Neuronal stem cell (in vitro differentiated cells): ENCODE results near the gene SIK2.

Source experiments
- DNase-seq: peaks from one replicate; pipeline ENCODE4 v3.0.0-alpha.2; 2013; ENCODE audit warnings: low spot score
- H2AFZ ChIP-seq: one replicate; pipeline ENCODE4 v1.6.1; 2013; ENCODE audit warnings: mild to moderate bottlenecking, low read length, inconsistent platforms
- H2AK5ac ChIP-seq: 2 replicates; pipeline ENCODE4 v1.6.1; 2013; ENCODE audit warnings: low read depth, mild to moderate bottlenecking, inconsistent platforms, low read length, moderate library complexity, mixed read lengths
- H2BK120ac ChIP-seq: 2 replicates; pipeline ENCODE4 v1.6.1; 2013; ENCODE audit warnings: low read depth, mild to moderate bottlenecking, inconsistent platforms, low read length, moderate library complexity, mixed read lengths
- H2BK12ac ChIP-seq: one replicate; pipeline ENCODE4 v1.6.1; 2013; ENCODE audit warnings: low read length, inconsistent platforms
- H2BK15ac ChIP-seq: 2 replicates; pipeline ENCODE4 v1.6.1; 2013; ENCODE audit warnings: mild to moderate bottlenecking, low read length, inconsistent platforms, mixed read lengths
- H2BK5ac ChIP-seq: one replicate; pipeline ENCODE4 v1.6.1; 2013; ENCODE audit warnings: inconsistent platforms, mild to moderate bottlenecking, low read length, moderate library complexity
- H3K14ac ChIP-seq: one replicate; pipeline ENCODE4 v1.6.1; 2013; ENCODE audit warnings: low read length, inconsistent platforms
- H3K18ac ChIP-seq: 2 replicates; pipeline ENCODE4 v1.6.1; 2013; ENCODE audit warnings: low read length, inconsistent platforms
- H3K23ac ChIP-seq: 2 replicates; pipeline ENCODE4 v1.6.1; 2013; ENCODE audit warnings: low read depth, mild to moderate bottlenecking, mixed read lengths, low read length, inconsistent platforms; ENCODE audit not compliant: poor library complexity
- H3K27ac ChIP-seq: replicated peaks from 3 replicates; pipeline ENCODE4 v1.5.1; 2013; ENCODE audit warnings: low read length, inconsistent platforms
- H3K27me3 ChIP-seq, 3 experiments: 2 replicates each; pipeline ENCODE4 v1.6.1; 2013; ENCODE audit warnings: low read length in 3 of 3, mild to moderate bottlenecking in 2 of 3, inconsistent platforms in 1 of 3, low read depth in 1 of 3, mixed read lengths in 1 of 3, moderate library complexity in 1 of 3; ENCODE audit not compliant: control insufficient read depth in 3 of 3, insufficient read depth in 3 of 3
- H3K36me3 ChIP-seq, 2 donors: replicated peaks in 1 of 2; 2 replicates each; pipeline ENCODE4 v1.6.1; 2013; ENCODE audit warnings: low read length in 2 of 2; ENCODE audit not compliant: control insufficient read depth in 2 of 2, insufficient read depth in 2 of 2
- H3K4ac ChIP-seq: 2 replicates; pipeline ENCODE4 v1.6.1; 2013; ENCODE audit warnings: inconsistent platforms, mild to moderate bottlenecking, low read length, moderate library complexity
- H3K4me1 ChIP-seq, 2 donors: 1 replicate in 1 of 2; 2 replicates in 1 of 2; pipeline ENCODE4 v1.6.1; 2013; ENCODE audit warnings: low read length in 2 of 2, low read depth in 1 of 2; ENCODE audit not compliant: control insufficient read depth in 2 of 2, insufficient read depth in 1 of 2
- H3K4me2 ChIP-seq: one replicate; pipeline ENCODE4 v1.6.1; 2013; ENCODE audit warnings: mild to moderate bottlenecking, low read length, inconsistent platforms; ENCODE audit not compliant: insufficient read depth, poor library complexity, severe bottlenecking
- H3K4me3 ChIP-seq, 2 donors: 2 replicates each; pipeline ENCODE4 v1.5.1; 2013; ENCODE audit warnings: low read length in 2 of 2, mild to moderate bottlenecking in 2 of 2, inconsistent platforms in 1 of 2, moderate library complexity in 1 of 2
- H3K79me1 ChIP-seq: one replicate; pipeline ENCODE4 v1.6.1; 2013; ENCODE audit warnings: low read depth, mild to moderate bottlenecking, inconsistent platforms, low read length, moderate library complexity
- H3K9ac ChIP-seq: one replicate; pipeline ENCODE4 v1.6.1; 2013; ENCODE audit warnings: mild to moderate bottlenecking, low read depth, low read length, inconsistent platforms; ENCODE audit not compliant: poor library complexity
- H3K9me3 ChIP-seq, 2 donors: replicated peaks in 1 of 2; 2 replicates each; pipeline versions ENCODE3 to v1.6.1; 2013; ENCODE audit warnings: low read length in 2 of 2, mild to moderate bottlenecking in 2 of 2, inconsistent platforms in 1 of 2, low read depth in 1 of 2, mixed read lengths in 1 of 2, moderate library complexity in 1 of 2; ENCODE audit not compliant: control insufficient read depth in 2 of 2, insufficient read depth in 1 of 2
- H4K8ac ChIP-seq: one replicate; pipeline ENCODE4 v1.6.1; 2013; ENCODE audit warnings: low read depth, mild to moderate bottlenecking, inconsistent platforms, low read length, moderate library complexity
- H4K91ac ChIP-seq: one replicate; pipeline ENCODE4 v1.6.1; 2013; ENCODE audit warnings: low read length, low read depth, mild to moderate bottlenecking, inconsistent platforms; ENCODE audit not compliant: poor library complexity
- WGBS, 2 donors: extraction: QIAGEN DNeasy Blood & Tissue Kit; methylation state at CpG; one replicate each; pipeline ENCODE4 v1.1.7; 2013; ENCODE audit warnings: missing lambda C conversion rate in 2 of 2, mixed read lengths in 1 of 2; ENCODE audit not compliant: insufficient read length in 2 of 2, insufficient replicate concordance in 1 of 2; ENCODE audit errors: extremely low coverage in 2 of 2; 5-methylcytosine and 5-hydroxymethylcytosine counted together

The SIK2 gene

GRCh38 chr11:111777094-111778046 lies 175.1 kb downstream of the SIK2 start:
- no peaks in the 10 kb centered on the region for H3K36me3 ChIP-seq
- no peak overlapping the region for H2BK120ac ChIP-seq
- no peaks in the 10 kb centered on the region for H3K4me1 ChIP-seq
- H3K9me3 ChIP-seq = no peaks in the 10 kb centered on the region
- H3K4me2 ChIP-seq = no peak overlapping the region
- H3K14ac ChIP-seq = no peak overlapping the region
- no peak overlapping the region for H2AK5ac ChIP-seq
- no peak overlapping the region for H3K4ac ChIP-seq
- WGBS, 2 donors = no CpG with 5 or more reads among the region's 4 CpGs
- H3K79me1 ChIP-seq = no peaks in the 10 kb centered on the region
- no peak overlapping the region for H3K23ac ChIP-seq
- no peak overlapping the region for H3K9ac ChIP-seq
- H2BK5ac ChIP-seq = no peak overlapping the region
- no peaks in the 10 kb centered on the region for H3K27me3 ChIP-seq
- DNase-seq = peak; percentile 56
- no peak overlapping the region for H3K27ac ChIP-seq
- no peak overlapping the region for H3K4me3 ChIP-seq
- no peak overlapping the region for H4K91ac ChIP-seq
- H4K8ac ChIP-seq = no peak overlapping the region
- no peak overlapping the region for H2BK15ac ChIP-seq
- H2BK12ac ChIP-seq = no peak overlapping the region
- no peak overlapping the region for H2AFZ ChIP-seq
- no peak overlapping the region for H3K18ac ChIP-seq

- no peak overlapping the region for H2BK12ac ChIP-seq
- no peak overlapping the region for H3K4me2 ChIP-seq
- WGBS, 2 donors = no CpG with 5 or more reads among the region's 3 CpGs
- no peaks in the 10 kb centered on the region for H3K27me3 ChIP-seq
- H3K36me3 ChIP-seq = peaks cover 0 to 4% of the 10 kb centered on the region in 2 donors
- no peak overlapping the region for H3K4me3 ChIP-seq
- no peak overlapping the region for H2AK5ac ChIP-seq
- no peak overlapping the region for H2BK5ac ChIP-seq
- H4K8ac ChIP-seq = no peak overlapping the region
- no peak overlapping the region for H3K14ac ChIP-seq
- H4K91ac ChIP-seq = no peak overlapping the region
- H2AFZ ChIP-seq = no peak overlapping the region
- no peaks in the 10 kb centered on the region for H3K9me3 ChIP-seq
- no peak for DNase-seq
- no peak overlapping the region for H3K4ac ChIP-seq
- H3K27ac ChIP-seq = no peak overlapping the region
- no peaks in the 10 kb centered on the region for H3K4me1 ChIP-seq
- H3K18ac ChIP-seq = no peak overlapping the region
- no peak overlapping the region for H2BK15ac ChIP-seq
- H3K79me1 ChIP-seq = no peaks in the 10 kb centered on the region
- H3K9ac ChIP-seq = no peak overlapping the region
- H3K23ac ChIP-seq = no peak overlapping the region
- H2BK120ac ChIP-seq = no peak overlapping the region
These were observed 175.9 kb downstream of the SIK2 start for GRCh38 chr11:111778047-111778558.

GRCh38 chr11:111779118-111779517 lies 176.9 kb downstream of the SIK2 start:
- no CpG with 5 or more reads among the region's 6 CpGs for WGBS, 2 donors
- H4K91ac ChIP-seq = no peak overlapping the region

More at GRCh38 chr11:111779118-111779517, 176.9 kb downstream of the SIK2 start:
- Histone ChIP-seq H3K4ac (no peak overlapping the region), H3K27me3 (no peaks in the 10 kb centered on the region), H2BK5ac (no peak overlapping the region), H3K27ac (no peak overlapping the region), H2AFZ (no peak overlapping the region), H3K4me3 (no peak overlapping the region), H4K8ac (no peak overlapping the region), H2BK12ac (no peak overlapping the region), H2BK120ac (no peak overlapping the region), H3K79me1 (no peaks in the 10 kb centered on the region), H3K4me2 (no peak overlapping the region), H3K9me3 (no peaks in the 10 kb centered on the region), H3K23ac (no peak overlapping the region), H3K36me3 (peaks cover 0 to 10% of the 10 kb centered on the region in 2 donors), H3K9ac (no peak overlapping the region), H3K14ac (no peak overlapping the region), H3K4me1 (no peaks in the 10 kb centered on the region), H2BK15ac (no peak overlapping the region), H2AK5ac (no peak overlapping the region), H3K18ac (no peak overlapping the region)
- DNase-seq = no peak
